ENCODE measurements around the gene STRIP2. TPM values are rescaled to one million over a fixed set of nuclear protein-coding genes. Genes with fewer than 3 reads are reported as not detected.
"Not testable (repeated sequence)": the region's sequence is repeated elsewhere in the genome, so short reads cannot be mapped to it uniquely, and the experiment has no call there.

The STRIP2 gene
- total RNA-seq, 3 donors from 2014 or later = under 0.01 to 1.9 (median 1.8) TPM

DNA sequence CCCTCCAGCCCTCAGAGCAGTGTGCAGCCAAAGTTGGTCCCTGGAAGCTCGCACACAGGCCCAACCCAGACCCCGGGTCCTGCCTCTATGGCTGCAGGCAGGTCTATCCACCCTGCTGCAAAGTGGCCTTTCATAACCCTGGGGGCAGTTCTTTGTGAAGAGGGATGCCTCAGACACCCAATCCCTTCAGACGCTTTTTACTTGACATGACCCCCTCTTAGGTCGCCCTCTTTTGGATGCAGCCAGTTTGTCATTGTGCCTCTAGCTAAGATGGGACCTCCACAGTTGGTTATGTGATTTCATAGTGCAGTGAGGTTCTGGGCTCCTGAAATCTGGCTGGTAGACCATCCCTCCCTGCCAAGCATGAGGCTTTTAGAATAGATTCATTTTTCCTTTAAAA is 95.4 kb downstream of the STRIP2 start:
- intact Hi-C loops (cut with DNase I; ENCODE audit: low total_unique reads) = no loop called here
- Histone ChIP-seq H3K27me3 (no peaks in the 10 kb centered on the region), H3K4me3 (no peak overlapping the region), H3K9me3 (no peaks in the 10 kb centered on the region), H3K36me3 (no peaks in the 10 kb centered on the region), H3K27ac (no peak overlapping the region), H3K4me1 (no peaks in the 10 kb centered on the region)
- no peak for DNase-seq (ENCODE audit: low spot score in 2 of 2)
- no peak for TF ChIP-seq POLR2AphosphoS5 (IDR thresholded peaks at IDR 0.05)
- TF ChIP-seq, protein P1, sequence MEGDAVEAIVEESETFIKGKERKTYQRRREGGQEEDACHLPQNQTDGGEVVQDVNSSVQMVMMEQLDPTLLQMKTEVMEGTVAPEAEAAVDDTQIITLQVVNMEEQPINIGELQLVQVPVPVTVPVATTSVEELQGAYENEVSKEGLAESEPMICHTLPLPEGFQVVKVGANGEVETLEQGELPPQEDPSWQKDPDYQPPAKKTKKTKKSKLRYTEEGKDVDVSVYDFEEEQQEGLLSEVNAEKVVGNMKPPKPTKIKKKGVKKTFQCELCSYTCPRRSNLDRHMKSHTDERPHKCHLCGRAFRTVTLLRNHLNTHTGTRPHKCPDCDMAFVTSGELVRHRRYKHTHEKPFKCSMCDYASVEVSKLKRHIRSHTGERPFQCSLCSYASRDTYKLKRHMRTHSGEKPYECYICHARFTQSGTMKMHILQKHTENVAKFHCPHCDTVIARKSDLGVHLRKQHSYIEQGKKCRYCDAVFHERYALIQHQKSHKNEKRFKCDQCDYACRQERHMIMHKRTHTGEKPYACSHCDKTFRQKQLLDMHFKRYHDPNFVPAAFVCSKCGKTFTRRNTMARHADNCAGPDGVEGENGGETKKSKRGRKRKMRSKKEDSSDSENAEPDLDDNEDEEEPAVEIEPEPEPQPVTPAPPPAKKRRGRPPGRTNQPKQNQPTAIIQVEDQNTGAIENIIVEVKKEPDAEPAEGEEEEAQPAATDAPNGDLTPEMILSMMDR (IDR thresholded peaks at IDR 0.05) = no peak

DNA sequence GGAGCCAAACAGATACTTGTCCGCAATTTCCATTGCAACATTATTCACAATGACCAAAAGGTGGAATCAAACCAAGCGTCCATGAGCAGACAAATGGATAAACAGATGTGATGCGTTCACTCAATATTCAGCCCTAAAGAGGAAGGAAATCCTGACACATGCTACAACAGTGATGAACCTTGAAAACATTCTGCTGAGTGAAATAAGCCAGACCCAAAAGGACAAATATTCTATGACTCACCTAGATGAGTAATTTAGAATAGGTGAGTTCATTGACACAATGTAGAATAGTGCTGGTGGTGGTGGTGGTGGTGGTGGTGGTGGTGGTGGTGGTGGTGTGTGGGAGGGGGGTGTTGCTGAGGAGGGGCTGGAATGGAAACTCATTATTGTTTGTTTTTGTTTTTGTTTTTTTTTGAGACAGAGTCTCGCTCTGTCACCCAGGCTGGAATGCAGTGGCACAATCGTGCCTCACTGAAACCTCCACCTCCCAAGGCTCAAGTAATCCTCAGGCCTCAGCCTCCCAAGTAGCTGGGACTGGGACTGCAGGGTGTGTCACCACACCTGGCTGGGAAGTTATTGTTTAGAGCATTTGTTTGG is 96.7 kb downstream of the STRIP2 start:
- Histone ChIP-seq H3K9me3 (no peaks in the 10 kb centered on the region), H3K36me3 (no peaks in the 10 kb centered on the region), H3K4me3 (no peak overlapping the region), H3K4me1 (no peaks in the 10 kb centered on the region), H3K27me3 (no peaks in the 10 kb centered on the region), H3K27ac (no peak overlapping the region)
- intact Hi-C loops (cut with DNase I; ENCODE audit: low total_unique reads) = no loop called here
- TF ChIP-seq, protein P1 (IDR thresholded peaks at IDR 0.05) = no peak
- no peak for TF ChIP-seq POLR2AphosphoS5 (IDR thresholded peaks at IDR 0.05)
- TF ChIP-seq POLR2A (IDR thresholded peaks at IDR 0.05) = no peak
- no peak for DNase-seq (ENCODE audit: low spot score in 2 of 2)

DNA sequence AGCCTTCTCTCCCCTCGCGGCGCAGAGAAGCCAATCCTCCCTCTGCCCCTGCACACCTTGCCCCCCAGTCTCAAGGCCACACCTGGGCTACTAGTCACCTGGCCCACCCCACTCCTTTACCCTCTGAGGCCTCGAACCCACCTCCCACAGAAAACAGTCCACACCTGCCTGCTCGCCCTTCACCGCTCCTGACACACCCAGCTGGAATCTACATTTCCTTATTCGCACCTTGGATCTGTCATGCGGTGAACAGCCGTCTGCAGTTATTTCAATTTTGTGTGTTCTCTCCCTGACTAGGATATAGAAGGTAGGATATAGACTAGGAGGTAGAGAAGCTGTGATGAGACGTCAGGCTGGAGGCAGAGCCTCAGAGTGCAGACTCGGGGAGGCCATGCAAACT is 97.5 kb downstream of the STRIP2 start:
- Histone ChIP-seq H3K27me3 (no peaks in the 10 kb centered on the region), H3K36me3 (no peaks in the 10 kb centered on the region), H3K4me1 (no peaks in the 10 kb centered on the region), H3K4me3 (no peak overlapping the region), H3K27ac (no peak overlapping the region), H3K9me3 (no peaks in the 10 kb centered on the region)
- intact Hi-C loops (cut with DNase I; ENCODE audit: low total_unique reads) = no loop called here
- no peak for DNase-seq (ENCODE audit: low spot score in 2 of 2)
- TF ChIP-seq POLR2AphosphoS5 (IDR thresholded peaks at IDR 0.05) = no peak
- TF ChIP-seq POLR2A (IDR thresholded peaks at IDR 0.05) = no peak
- TF ChIP-seq, protein P1 (IDR thresholded peaks at IDR 0.05) = no peak

DNA sequence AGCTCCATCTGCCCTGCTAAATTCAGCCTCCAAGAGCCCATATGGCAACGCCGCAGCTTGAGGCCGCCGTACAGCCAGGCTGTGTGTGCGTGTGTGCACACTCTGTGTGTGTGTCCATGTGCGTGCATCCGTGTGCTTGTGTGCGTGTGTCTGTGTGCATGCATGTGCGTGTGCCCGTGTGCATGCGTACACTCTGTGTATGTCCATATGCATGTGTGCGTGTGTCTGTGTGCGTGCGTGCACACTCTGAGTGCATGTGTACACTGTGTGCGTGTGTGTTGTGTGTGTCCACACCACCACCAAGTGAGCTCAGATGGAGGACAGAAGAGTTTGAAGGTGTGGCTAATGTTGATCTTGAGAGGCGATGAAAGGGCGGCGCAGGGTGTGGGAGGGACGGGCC is 98.1 kb downstream of the STRIP2 start:
- no peak overlapping the region for H3K27ac ChIP-seq
- no peaks in the 10 kb centered on the region for H3K27me3 ChIP-seq
- H3K36me3 ChIP-seq = no peaks in the 10 kb centered on the region
- TF ChIP-seq POLR2A (IDR thresholded peaks at IDR 0.05) = no peak
- TF ChIP-seq, protein P1 (IDR thresholded peaks at IDR 0.05) = no peak
- no peak for TF ChIP-seq POLR2AphosphoS5 (IDR thresholded peaks at IDR 0.05)
- H3K9me3 ChIP-seq = no peaks in the 10 kb centered on the region
- no peak overlapping the region for H3K4me3 ChIP-seq
- no peak for DNase-seq (ENCODE audit: low spot score in 2 of 2)
- no peaks in the 10 kb centered on the region for H3K4me1 ChIP-seq
- intact Hi-C loops (cut with DNase I; ENCODE audit: low total_unique reads) = no loop called here

DNA sequence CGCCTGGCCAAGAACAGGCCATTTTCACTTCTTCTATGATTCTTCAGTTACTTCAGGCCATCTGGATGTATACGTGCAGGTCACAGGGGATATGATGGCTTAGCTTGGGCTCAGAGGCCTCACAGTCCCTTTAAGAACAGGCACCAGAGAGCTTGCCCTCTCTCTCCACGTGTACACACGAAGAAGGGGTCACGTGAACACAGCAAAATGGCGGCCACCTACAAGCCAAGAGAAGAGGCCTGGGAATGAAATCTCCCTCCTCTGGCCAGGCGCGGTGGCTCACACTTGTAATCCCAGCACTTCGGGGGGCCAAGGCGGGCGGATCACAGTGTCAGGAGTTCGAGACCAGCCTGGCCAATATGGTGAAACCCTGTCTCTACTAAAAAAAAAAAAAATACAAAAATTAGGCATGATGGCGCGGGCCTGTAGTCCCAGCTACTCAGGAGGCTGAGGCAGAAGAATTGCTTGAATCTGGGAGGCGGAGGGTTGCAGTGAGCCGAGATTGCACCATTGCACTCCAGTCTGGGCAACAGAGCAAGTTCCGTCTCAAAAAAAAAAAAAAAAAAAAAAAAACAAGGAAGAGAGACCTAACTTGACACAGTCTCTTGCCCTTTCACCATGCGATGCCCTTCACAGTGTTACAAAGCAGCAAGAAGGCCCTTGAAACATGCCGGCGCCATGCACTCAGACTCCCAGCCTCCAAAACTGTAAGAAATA is 100.5 kb downstream of the STRIP2 start:
- H3K27me3 ChIP-seq; H3K36me3 ChIP-seq; H3K27ac ChIP-seq; H3K4me3 ChIP-seq; intact Hi-C loops (cut with DNase I; ENCODE audit: low total_unique reads); H3K4me1 ChIP-seq; H3K9me3 ChIP-seq; DNase-seq (ENCODE audit: low spot score in 2 of 2): not testable (repeated sequence)

Measured in breast epithelium (tissue), 4 donors.